CD14-positive monocyte (primary cell): ENCODE data around the gene RGS13. TPM values are rescaled to one million over a fixed set of nuclear protein-coding genes. Genes with fewer than 3 reads are reported as not detected.

Experiments
- DNase-seq, 3 donors: peaks; one replicate each; pipeline ENCODE4 v3.0.0-alpha.2; 2011 to 2022
- H2AFZ ChIP-seq: 2 replicates; pipeline ENCODE4 v1.6.0; 2012; ENCODE audit warnings: mild to moderate bottlenecking, low read depth, low read length, inconsistent platforms; ENCODE audit not compliant: insufficient read depth, poor library complexity, severe bottlenecking
- H3K27ac ChIP-seq, 2 donors: 1 replicate in 1 of 2; 2 replicates in 1 of 2; pipeline ENCODE4 v1.5.1; 2012 to 2013; ENCODE audit warnings: low read length in 2 of 2, control low read depth in 1 of 2, inconsistent platforms in 1 of 2, low read depth in 1 of 2, mild to moderate bottlenecking in 1 of 2
- H3K27me3 ChIP-seq, 2 donors: one replicate each; pipeline versions ENCODE4 v1.6.0 to v1.6.1; 2011 to 2013; ENCODE audit warnings: low read length in 2 of 2; ENCODE audit not compliant: control insufficient read depth in 2 of 2, insufficient read depth in 2 of 2
- H3K36me3 ChIP-seq, 2 donors: replicated peaks in 1 of 2; 1 replicate in 1 of 2; 2 replicates in 1 of 2; pipeline versions ENCODE4 v1.5.1 to v1.6.1; 2012 to 2013; ENCODE audit warnings: low read length in 2 of 2, control low read depth in 1 of 2, inconsistent platforms in 1 of 2, mild to moderate bottlenecking in 1 of 2; ENCODE audit not compliant: insufficient read depth in 2 of 2, control insufficient read depth in 1 of 2
- H3K4me1 ChIP-seq, 2 donors: 1 replicate in 1 of 2; 2 replicates in 1 of 2; pipeline versions ENCODE4 v1.5.1 to v1.6.1; 2012 to 2013; ENCODE audit warnings: low read length in 2 of 2, control low read depth in 1 of 2, inconsistent platforms in 1 of 2, mild to moderate bottlenecking in 1 of 2, moderate library complexity in 1 of 2; ENCODE audit not compliant: insufficient read depth in 2 of 2, control insufficient read depth in 1 of 2
- H3K4me2 ChIP-seq: replicated peaks from 2 replicates; pipeline ENCODE3; 2012; ENCODE audit warnings: low read length, moderate library complexity, mild to moderate bottlenecking; ENCODE audit not compliant: poor library complexity, severe bottlenecking; ENCODE audit errors: extremely low read depth
- H3K4me3 ChIP-seq, 3 experiments: fragments of 200-600 bp in 1 of 3; sonication (generic) in 1 of 3; replicated peaks in 1 of 3; 1 replicate in 2 of 3; 2 replicates in 1 of 3; pipeline ENCODE4 v1.5.1; 2011 to 2013; ENCODE audit warnings: low read length in 3 of 3, mild to moderate bottlenecking in 3 of 3, control low read depth in 2 of 3, low read depth in 2 of 3, inconsistent platforms in 1 of 3, moderate library complexity in 1 of 3
- H3K79me2 ChIP-seq: 2 replicates; pipeline ENCODE4 v1.6.0; 2012; ENCODE audit warnings: mild to moderate bottlenecking, control low read depth, inconsistent platforms, low read length, moderate library complexity; ENCODE audit not compliant: insufficient read depth
- H3K9ac ChIP-seq: 2 replicates; pipeline ENCODE4 v1.6.0; 2017; ENCODE audit warnings: low read length, mild to moderate bottlenecking; ENCODE audit not compliant: insufficient read depth, poor library complexity, severe bottlenecking
- H3K9me3 ChIP-seq, 2 donors: replicated peaks in 1 of 2; 1 replicate in 1 of 2; 2 replicates in 1 of 2; pipeline versions ENCODE4 v1.5.1 to v1.6.1; 2012 to 2013; ENCODE audit warnings: low read length in 2 of 2, control low read depth in 1 of 2; ENCODE audit not compliant: control insufficient read depth in 1 of 2, insufficient read depth in 1 of 2
- H4K20me1 ChIP-seq: 2 replicates; pipeline ENCODE4 v1.6.0; 2012; ENCODE audit warnings: mild to moderate bottlenecking, low read length, control low read depth, moderate library complexity; ENCODE audit not compliant: insufficient read depth
- H3K27ac Mint-ChIP-seq, 7 donors: one replicate each; pipeline ENCODE4 v1.8.0; 2020; ENCODE audit warnings: mild to moderate bottlenecking in 7 of 7, mixed read lengths in 7 of 7, moderate library complexity in 6 of 7, inconsistent platforms in 2 of 7
- H3K27me3 Mint-ChIP-seq, 3 donors: one replicate each; pipeline ENCODE4 v1.8.0; 2021 to 2022; ENCODE audit warnings: low read depth in 3 of 3, mild to moderate bottlenecking in 3 of 3, mixed read lengths in 3 of 3, moderate library complexity in 3 of 3, inconsistent platforms in 1 of 3
- H3K36me3 Mint-ChIP-seq, 2 donors: one replicate each; pipeline ENCODE4 v1.8.0; 2020; ENCODE audit warnings: mixed read lengths in 2 of 2, inconsistent platforms in 1 of 2, mild to moderate bottlenecking in 1 of 2
- H3K4me1 Mint-ChIP-seq: one replicate; pipeline ENCODE4 v1.8.0; 2020; ENCODE audit warnings: mild to moderate bottlenecking, mixed read lengths
- H3K4me3 Mint-ChIP-seq, 2 donors: one replicate each; pipeline ENCODE4 v1.8.0; 2020; ENCODE audit warnings: mild to moderate bottlenecking in 2 of 2, mixed read lengths in 2 of 2, moderate library complexity in 1 of 2
- H3K9me3 Mint-ChIP-seq, 7 donors: one replicate each; pipeline ENCODE4 v1.8.0; 2020 to 2022; ENCODE audit warnings: mixed read lengths in 7 of 7, mild to moderate bottlenecking in 6 of 7, moderate library complexity in 6 of 7, inconsistent platforms in 2 of 7
- WGBS: methylation state at CpG from one replicate; pipeline ENCODE4 v1.1.5; 2013; ENCODE audit warnings: missing lambda C conversion rate; ENCODE audit not compliant: insufficient coverage; 5-methylcytosine and 5-hydroxymethylcytosine counted together
- intact Hi-C, 2 donors: fragments of 100-400 bp; cut with micrococcal nuclease; formaldehyde crosslinking; loops; one replicate each; pipeline versions ENCODE4 v1.15.0 to v1.15.1; 2023
- polyA plus RNA-seq, 3 donors: library from polyadenylated mRNA; depleted of rRNA in 1 of 3; unstranded in 2 of 3; stranded (reverse) in 1 of 3; fragments of 300-500 nt in 2 of 3; fragments of >200 nt in 1 of 3; fragmentation: Illumina TruSeq in 2 of 3; gene quantifications; 1 replicate in 2 of 3; 2 replicates in 1 of 3; pipeline ENCODE4 v1.2.3, GENCODE V29; 2012 to 2021
- TF ChIP-seq, protein P1 (sequence below): fragments of 200-600 bp; IDR thresholded peaks from one replicate; pipeline ENCODE4 v1.8.0; 2022; ENCODE audit warnings: antibody characterized with exemption, mild to moderate bottlenecking

RGS13 gene
- polyA plus RNA-seq, 3 donors, result not detected

DNA sequence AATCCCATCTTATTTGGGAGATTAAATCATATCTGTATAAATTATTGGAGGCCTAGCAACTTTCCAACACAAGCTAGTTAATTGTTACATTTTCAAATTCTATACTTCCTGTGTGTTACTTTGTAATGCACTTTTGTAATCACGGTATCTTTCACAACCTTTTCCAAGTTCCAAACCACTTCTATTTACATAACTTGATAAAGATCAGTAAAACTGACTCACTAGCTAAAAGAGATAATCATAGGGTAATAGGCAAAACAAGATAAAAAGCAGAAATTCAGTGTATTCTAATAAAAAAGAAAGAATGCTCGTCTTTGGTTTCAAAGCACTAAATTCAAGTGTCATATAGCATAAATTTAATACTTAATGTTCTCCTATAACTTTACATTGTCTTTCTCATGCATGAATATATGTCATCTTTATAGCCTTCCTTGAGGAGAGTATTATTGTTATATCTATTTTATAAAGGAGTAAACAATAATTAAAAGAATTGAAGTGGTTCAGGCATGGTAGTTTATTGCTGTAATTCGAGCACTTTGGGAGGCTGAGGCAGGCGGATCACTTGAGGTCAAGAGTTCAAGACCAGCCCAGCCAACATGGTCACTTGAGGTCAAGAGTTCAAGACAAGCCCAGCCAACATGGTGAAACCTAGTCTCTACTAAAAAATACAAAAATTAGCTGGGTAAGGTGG is 66.4 kb downstream of the RGS13 start:
- TF ChIP-seq, protein P1, sequence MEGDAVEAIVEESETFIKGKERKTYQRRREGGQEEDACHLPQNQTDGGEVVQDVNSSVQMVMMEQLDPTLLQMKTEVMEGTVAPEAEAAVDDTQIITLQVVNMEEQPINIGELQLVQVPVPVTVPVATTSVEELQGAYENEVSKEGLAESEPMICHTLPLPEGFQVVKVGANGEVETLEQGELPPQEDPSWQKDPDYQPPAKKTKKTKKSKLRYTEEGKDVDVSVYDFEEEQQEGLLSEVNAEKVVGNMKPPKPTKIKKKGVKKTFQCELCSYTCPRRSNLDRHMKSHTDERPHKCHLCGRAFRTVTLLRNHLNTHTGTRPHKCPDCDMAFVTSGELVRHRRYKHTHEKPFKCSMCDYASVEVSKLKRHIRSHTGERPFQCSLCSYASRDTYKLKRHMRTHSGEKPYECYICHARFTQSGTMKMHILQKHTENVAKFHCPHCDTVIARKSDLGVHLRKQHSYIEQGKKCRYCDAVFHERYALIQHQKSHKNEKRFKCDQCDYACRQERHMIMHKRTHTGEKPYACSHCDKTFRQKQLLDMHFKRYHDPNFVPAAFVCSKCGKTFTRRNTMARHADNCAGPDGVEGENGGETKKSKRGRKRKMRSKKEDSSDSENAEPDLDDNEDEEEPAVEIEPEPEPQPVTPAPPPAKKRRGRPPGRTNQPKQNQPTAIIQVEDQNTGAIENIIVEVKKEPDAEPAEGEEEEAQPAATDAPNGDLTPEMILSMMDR, result no peak
- H3K79me2 ChIP-seq, result no peaks in the 10 kb centered on the region
- no peak overlapping the region for H3K4me3 ChIP-seq
- no peaks in the 10 kb centered on the region for H3K27me3 ChIP-seq
- H3K9me3 ChIP-seq, result no peaks in the 10 kb centered on the region
- peaks cover 8 to 10% of the 10 kb centered on the region in 2 donors for H3K4me1 ChIP-seq
- H3K27ac ChIP-seq, result no peak overlapping the region
- peaks cover 14% of the 10 kb centered on the region for H3K4me1 Mint-ChIP-seq
- H3K27ac Mint-ChIP-seq, result peak overlapping the region in 2 of 7 donors; percentile 17 to 21
- no peaks in the 10 kb centered on the region for H3K27me3 Mint-ChIP-seq
- no peak for DNase-seq
- no peaks in the 10 kb centered on the region for H3K36me3 Mint-ChIP-seq
- H3K9ac ChIP-seq, result no peak overlapping the region
- intact Hi-C loops, result no loop called here
- no peaks in the 10 kb centered on the region for H4K20me1 ChIP-seq
- peaks cover 0 to 7% (median 0%) of the 10 kb centered on the region in 7 donors for H3K9me3 Mint-ChIP-seq
- H3K36me3 ChIP-seq, result no peaks in the 10 kb centered on the region
- H2AFZ ChIP-seq, result no peak overlapping the region
- no peak overlapping the region for H3K4me2 ChIP-seq
- H3K4me3 Mint-ChIP-seq, result no peak overlapping the region
- 100% methylated on average over 2 of the region's 4 CpGs for WGBS

DNA sequence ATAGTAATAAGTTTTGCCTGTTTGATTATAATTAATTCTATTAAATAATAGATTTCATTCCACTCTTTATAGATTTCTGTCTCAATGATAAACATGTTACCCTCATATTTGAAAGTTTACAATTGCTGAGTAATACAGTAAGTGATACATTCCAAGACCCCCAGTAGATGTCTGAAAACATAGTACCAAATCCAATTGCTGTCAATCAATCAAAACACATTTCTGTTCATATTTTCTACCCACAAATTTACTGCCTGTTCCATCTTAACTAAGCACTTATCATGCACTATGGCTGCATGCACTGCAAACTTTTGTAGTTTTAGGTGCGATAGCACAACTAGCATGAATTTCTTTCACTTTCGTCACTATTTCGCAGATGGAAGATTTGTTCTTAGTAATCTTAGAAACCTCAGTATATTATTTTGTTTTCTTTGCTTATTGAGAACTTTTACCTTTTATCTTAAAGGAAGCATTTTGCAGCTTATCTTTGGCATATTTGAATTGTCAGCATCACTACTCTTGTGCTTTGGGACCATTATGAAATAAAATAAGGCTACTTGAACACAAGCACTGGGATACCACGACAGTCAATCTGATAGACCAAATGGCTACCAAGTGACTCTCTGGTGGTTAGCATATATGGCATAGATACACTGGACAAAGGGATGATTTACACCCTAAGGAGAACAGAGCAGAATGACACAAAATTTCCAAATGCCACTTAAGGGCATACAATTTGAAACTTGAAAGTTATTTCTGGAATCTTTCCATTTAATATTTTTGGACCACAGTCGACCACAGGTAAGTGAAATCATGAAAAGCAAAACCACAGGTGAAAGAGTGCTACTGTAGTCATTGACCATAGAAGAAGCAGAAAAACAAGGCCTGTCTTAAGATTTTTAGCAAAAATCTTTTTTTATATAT is 67.6 kb downstream of the RGS13 start:
- Histone ChIP-seq H3K27ac (no peak overlapping the region), H3K9me3 (no peaks in the 10 kb centered on the region), H3K4me3 (no peak overlapping the region), H4K20me1 (no peaks in the 10 kb centered on the region), H3K36me3 (no peaks in the 10 kb centered on the region), H3K4me2 (no peak overlapping the region), H3K9ac (no peak overlapping the region), H3K79me2 (no peaks in the 10 kb centered on the region), H2AFZ (no peak overlapping the region), H3K27me3 (no peaks in the 10 kb centered on the region), H3K4me1 (peaks cover 16 to 20% of the 10 kb centered on the region in 2 donors)
- intact Hi-C loops, result no loop called here
- Mint-ChIP-seq H3K36me3 (no peaks in the 10 kb centered on the region), H3K4me1 (peaks cover 20% of the 10 kb centered on the region), H3K4me3 (no peak overlapping the region), H3K27me3 (no peaks in the 10 kb centered on the region), H3K9me3 (peaks cover 0 to 3% (median 0%) of the 10 kb centered on the region in 7 donors), H3K27ac (no peak overlapping the region)
- TF ChIP-seq, protein P1, result no peak
- no peak for DNase-seq
- no CpG with 5 or more reads among the region's 5 CpGs for WGBS
